NCI-H460 (cell line): ENCODE data around the gene NPHP1. TPM values are rescaled to one million over a fixed set of nuclear protein-coding genes. Genes with fewer than 3 reads are reported as not detected.
"Not testable (repeated sequence)": the region's sequence is repeated elsewhere in the genome, so short reads cannot be mapped to it uniquely, and the experiment has no call there.

ENCODE experiments used
- DNase-seq: peaks from one replicate; pipeline ENCODE4 v3.0.0-alpha.2; 2016; ENCODE audit warnings: low read depth; ENCODE audit errors: extremely low read depth
- small RNA-seq, 2 experiments: library from RNA; depleted of rRNA; stranded (forward); fragments of <200 nt; gene quantifications; one replicate each; pipeline ENCODE3, GENCODE V24; 2014
- total RNA-seq: library from RNA; depleted of rRNA; stranded (reverse); fragments of >200 nt; shearing (Covaris generic); gene quantifications from 2 replicates; pipeline ENCODE4 v1.2.3, GENCODE V29; 2014; rRNA removed

Gene NPHP1
- total RNA-seq, 1 experiment from 2014 or later: 11.9 TPM

GRCh38 chr2:110078104-110078503 is 126.7 kb downstream of the NPHP1 start:
- DNase-seq: not testable (repeated sequence)

GRCh38 chr2:110075896-110076295 is 128.9 kb downstream of the NPHP1 start:
- not testable (repeated sequence) for DNase-seq

Small RNAs within 50 kb of the gene (small RNA-seq; reads per million reads assigned to genes)
- 0 reads per million in 2 experiments for gene MIR4436B1

Other genes starting within 250 kb of the NPHP1 start
- 20.9 and 27.7 TPM in 2 replicates for gene MALL, start 89.2 kb downstream of the NPHP1 start, total RNA-seq
- 77.2 and 90.7 TPM in 2 replicates for gene MTLN, start 7.5 kb upstream of the NPHP1 start, total RNA-seq